Activated CD4-positive, alpha-beta memory T cell treated with anti-CD3 and anti-CD28 coated beads for 36 hours (primary cell): ENCODE measurements around the gene NCK2. TPM values are rescaled to one million over a fixed set of nuclear protein-coding genes. Genes with fewer than 3 reads are reported as not detected.
A peak's percentile ranks its signal among the peaks of the same experiment; 100 is the strongest.

Experiments used
- CTCF ChIA-PET: fragments of 350-600 bp; sonication (Branson Sonifier 250); formaldehyde crosslinking; loops from one replicate; lab custom pipeline; 2021; ENCODE audit warnings: antibody characterized with exemption, inconsistent platforms; lab: Charles Lee
- POLR2A ChIA-PET: fragments of 350-600 bp; sonication (Branson Sonifier 250); formaldehyde crosslinking; loops from one replicate; lab custom pipeline; 2021; ENCODE audit warnings: antibody characterized with exemption; lab: Charles Lee
- DNase-seq: peaks from one replicate; pipeline ENCODE4 v3.0.0-alpha.2; 2020
- H3K27ac Mint-ChIP-seq: one replicate; pipeline ENCODE4 v1.8.0; 2021; ENCODE audit warnings: mixed read lengths
- H3K27me3 Mint-ChIP-seq: one replicate; pipeline ENCODE4 v1.8.0; 2021; ENCODE audit warnings: mixed read lengths
- H3K36me3 Mint-ChIP-seq: one replicate; pipeline ENCODE4 v1.8.0; 2021; ENCODE audit warnings: mixed read lengths
- H3K4me1 Mint-ChIP-seq: one replicate; pipeline ENCODE4 v1.8.0; 2021; ENCODE audit warnings: low read depth, mixed read lengths
- H3K4me3 Mint-ChIP-seq: one replicate; pipeline ENCODE4 v1.8.0; 2021; ENCODE audit warnings: mild to moderate bottlenecking, mixed read lengths
- H3K9me3 Mint-ChIP-seq: one replicate; pipeline ENCODE4 v1.8.0; 2021; ENCODE audit warnings: mixed read lengths
- intact Hi-C: fragments of 100-400 bp; cut with micrococcal nuclease; formaldehyde crosslinking; loops from one replicate; pipeline ENCODE4 v1.15.1; 2023
- total RNA-seq, 2 experiments: library from RNA; stranded (reverse); gene quantifications; one replicate each; pipeline ENCODE4 v1.2.3, GENCODE V29; 2021

The NCK2 gene
- total RNA-seq, 2 experiments from 2014 or later, result 81.8 to 85.8 TPM

DNA sequence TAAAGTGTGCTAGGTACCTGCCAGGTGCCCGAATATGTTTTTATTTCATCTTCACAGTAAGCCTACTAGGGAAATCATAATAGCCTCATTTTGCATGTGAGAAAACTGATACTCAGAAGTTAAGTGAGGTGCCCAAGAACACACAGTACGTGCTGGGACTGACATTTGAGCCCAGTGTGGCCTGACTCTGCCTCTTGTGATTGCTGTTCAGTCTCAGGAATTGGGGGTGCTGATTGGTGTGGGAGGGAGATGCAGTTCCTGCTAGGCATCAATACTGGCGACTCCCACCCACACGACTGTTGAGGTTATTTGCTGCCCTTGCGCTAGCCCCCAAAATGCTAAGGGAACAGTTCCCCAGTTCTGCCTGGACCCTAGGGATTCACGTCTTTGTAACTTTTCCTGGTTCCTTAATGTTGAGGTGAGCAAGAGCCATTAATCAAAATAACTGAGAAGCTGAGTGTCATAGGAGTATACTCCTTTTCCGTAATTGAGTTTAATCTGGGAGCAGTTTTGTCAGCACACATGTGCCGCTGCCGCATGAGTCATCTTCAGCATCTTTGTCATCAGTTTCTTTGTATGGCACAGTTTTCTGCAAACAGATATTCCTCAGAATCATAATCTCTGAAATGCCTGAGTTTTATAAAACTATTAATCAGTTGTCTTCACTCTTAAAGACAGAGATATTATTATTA, 120.7 kb downstream of the NCK2 start:
- Mint-ChIP-seq H3K4me1 (peaks cover 90% of the 10 kb centered on the region), H3K36me3 (peaks cover 26% of the 10 kb centered on the region), H3K27me3 (no peaks in the 10 kb centered on the region), H3K27ac (peak overlapping the region; percentile 75), H3K9me3 (no peaks in the 10 kb centered on the region), H3K4me3 (peak overlapping the region; percentile 10)
- ChIA-PET CTCF (interaction anchor here (1.5 kb wide), 1 partner anchor 62 kb away, joined by 3 read pairs; no protein-coding TSS in a partner anchor), POLR2A (no interaction called here)
- DNase-seq, result peak; percentile 59
- intact Hi-C loops, result no loop called here

DNA sequence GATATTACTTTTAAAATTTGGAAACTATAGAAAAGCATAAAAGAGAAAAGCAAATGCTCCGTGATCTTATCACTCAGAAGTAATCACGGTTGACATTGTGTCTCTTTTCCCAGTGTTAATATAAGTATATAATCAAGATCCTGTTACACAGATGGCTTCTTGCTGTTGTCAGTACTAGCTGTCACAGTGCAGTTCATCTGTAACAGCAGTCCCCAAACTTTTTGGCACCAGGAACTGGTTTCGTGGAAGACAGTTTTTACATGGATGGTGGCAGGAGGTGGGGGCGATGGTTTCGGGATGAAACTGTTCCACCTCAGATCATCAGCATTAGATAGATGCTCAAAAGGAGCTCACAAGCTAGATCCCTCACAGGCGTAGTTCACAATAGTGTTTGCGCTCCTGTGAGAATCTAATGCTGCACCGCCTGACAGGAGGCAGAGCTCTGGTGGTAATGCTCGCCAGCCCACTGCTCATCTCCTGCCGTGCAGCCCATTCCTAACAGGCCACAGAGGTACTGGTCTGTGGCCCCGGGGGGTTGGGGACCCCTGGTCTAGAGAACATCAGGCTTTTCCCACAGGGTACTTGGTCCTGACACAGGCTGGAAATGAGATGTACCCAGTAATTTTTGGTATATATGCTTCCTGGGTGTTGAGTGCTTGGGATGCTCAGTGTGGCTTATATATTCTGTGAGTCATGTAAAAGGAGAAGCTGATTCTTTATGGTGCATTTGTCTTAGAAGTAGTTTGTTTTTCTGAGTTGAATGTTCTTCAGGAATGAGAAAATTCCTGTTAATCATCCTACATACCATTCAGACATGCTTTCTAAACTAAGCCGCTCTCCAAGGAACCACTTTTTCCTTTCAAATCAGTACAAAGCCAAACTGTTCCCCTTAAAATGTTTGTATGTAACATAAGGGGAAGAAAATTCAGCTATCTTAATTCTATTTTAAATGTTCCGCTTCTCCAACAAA, 121.8 kb downstream of the NCK2 start:
- intact Hi-C loops, result no loop called here
- no peak overlapping the region for H3K4me3 Mint-ChIP-seq
- no peaks in the 10 kb centered on the region for H3K27me3 Mint-ChIP-seq
- POLR2A ChIA-PET, result no interaction called here
- H3K27ac Mint-ChIP-seq, result no peak overlapping the region
- peaks cover 27% of the 10 kb centered on the region for H3K36me3 Mint-ChIP-seq
- peaks cover 90% of the 10 kb centered on the region for H3K4me1 Mint-ChIP-seq
- no peaks in the 10 kb centered on the region for H3K9me3 Mint-ChIP-seq
- CTCF ChIA-PET, result interaction anchor here (1.5 kb wide), 1 partner anchor 63 kb away, joined by 3 read pairs; no protein-coding TSS in a partner anchor
- no peak for DNase-seq

DNA sequence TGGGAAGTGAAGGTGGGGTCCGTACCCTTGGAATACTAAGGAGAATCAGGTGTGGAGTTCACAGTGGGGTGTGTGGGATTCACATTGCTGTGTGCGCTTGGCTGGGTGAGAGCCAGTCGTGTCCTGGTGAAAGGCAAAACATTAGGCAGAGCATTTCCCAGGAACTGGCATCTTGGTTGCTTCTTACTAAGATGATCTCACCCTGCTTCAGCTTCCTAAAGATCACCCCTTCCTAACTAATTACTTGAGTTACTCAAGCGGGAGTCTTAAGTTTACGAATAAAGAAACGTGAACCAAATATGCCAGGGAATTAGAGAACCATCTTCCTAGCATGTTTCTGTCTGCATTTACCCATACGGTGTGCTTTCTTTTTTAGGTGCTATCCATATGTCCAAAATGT, 122.9 kb downstream of the NCK2 start:
- Mint-ChIP-seq H3K4me3 (no peak overlapping the region), H3K4me1 (peaks cover 91% of the 10 kb centered on the region), H3K9me3 (no peaks in the 10 kb centered on the region)

DNA sequence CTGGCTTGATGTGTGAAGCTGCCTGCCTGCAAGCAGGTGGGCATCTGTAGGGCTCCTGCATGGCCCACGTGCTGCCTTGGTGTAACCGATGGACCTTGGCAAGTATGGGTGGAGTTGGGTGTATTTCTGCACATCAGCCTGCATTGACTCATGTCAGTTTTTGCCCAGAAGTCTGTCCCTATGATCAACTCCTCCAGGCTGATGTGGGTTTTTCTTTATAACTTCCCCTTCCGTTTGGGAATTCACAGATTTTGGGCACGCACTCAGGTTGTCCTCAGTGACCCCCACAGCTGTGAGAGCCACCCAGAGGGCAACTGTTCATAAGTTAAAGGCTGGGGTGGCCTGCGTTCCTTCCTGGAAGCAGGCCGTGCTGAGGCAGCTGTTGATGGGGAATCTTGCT, 123.3 kb downstream of the NCK2 start:
- Mint-ChIP-seq H3K4me3 (no peak overlapping the region), H3K9me3 (no peaks in the 10 kb centered on the region), H3K27ac (no peak overlapping the region), H3K36me3 (peaks cover 31% of the 10 kb centered on the region), H3K4me1 (peaks cover 91% of the 10 kb centered on the region), H3K27me3 (no peaks in the 10 kb centered on the region)
- POLR2A ChIA-PET, result no interaction called here
- CTCF ChIA-PET, result no interaction called here
- DNase-seq, result no peak
- intact Hi-C loops, result no loop called here

More for the DNA sequence above, 122.9 kb downstream of the NCK2 start:
- Mint-ChIP-seq H3K27ac (no peak overlapping the region), H3K27me3 (no peaks in the 10 kb centered on the region), H3K36me3 (peaks cover 34% of the 10 kb centered on the region)
- ChIA-PET CTCF (no interaction called here), POLR2A (no interaction called here)
- intact Hi-C loops, result no loop called here
- no peak for DNase-seq

DNA sequence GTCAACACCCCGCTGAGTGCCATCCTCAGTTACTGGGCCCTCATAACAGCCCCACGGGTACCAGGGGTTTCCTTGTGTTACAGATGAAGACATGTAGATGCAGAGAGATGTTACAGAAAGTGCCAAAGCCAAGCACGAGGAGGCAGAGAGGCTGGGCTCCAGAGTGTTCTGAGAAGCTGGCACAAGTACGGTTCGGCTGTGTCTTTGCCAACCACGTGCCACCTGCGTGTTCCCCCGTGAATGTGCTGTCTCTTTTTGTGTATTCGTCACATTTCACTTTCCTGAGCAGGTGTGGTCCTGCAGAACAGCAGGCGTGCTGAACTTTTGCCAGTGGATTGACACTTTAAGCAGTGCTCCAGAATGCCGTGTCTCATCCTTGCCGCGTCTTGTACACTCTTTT, 124.6 kb downstream of the NCK2 start:
- CTCF ChIA-PET, result no interaction called here
- Mint-ChIP-seq H3K36me3 (peaks cover 28% of the 10 kb centered on the region), H3K27ac (peak overlapping the region; percentile 43)

DNA sequence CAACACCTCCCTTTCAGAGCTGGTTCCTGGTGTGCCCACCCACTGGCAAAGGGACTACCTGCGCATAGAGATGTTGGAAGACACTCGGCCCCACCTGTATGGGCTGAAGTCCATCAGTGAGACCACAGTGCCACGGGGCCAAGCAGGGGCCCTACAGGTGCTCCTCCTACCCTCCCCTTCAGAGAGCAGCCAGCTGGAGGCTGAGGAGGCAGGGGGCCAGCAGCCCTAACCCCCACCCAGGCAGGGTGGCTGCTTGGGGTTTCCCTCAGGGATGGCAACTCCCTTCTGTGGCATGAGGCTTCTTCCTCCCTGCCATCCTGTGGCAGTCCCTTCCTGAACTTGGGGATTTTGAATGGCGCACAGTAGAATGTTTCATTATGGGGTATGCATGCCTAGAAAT, 125.3 kb downstream of the NCK2 start:
- DNase-seq, result no peak
- Mint-ChIP-seq H3K27me3 (no peaks in the 10 kb centered on the region), H3K9me3 (no peaks in the 10 kb centered on the region), H3K4me3 (no peak overlapping the region), H3K36me3 (peaks cover 26% of the 10 kb centered on the region), H3K27ac (no peak overlapping the region), H3K4me1 (peaks cover 90% of the 10 kb centered on the region)
- intact Hi-C loops, result loop anchor here (5.0 kb wide), 1 partner anchor 123 kb away; no protein-coding TSS in a partner anchor
- POLR2A ChIA-PET, result no interaction called here
- CTCF ChIA-PET, result no interaction called here

More for the DNA sequence above, 124.6 kb downstream of the NCK2 start:
- POLR2A ChIA-PET, result no interaction called here
- H3K27me3 Mint-ChIP-seq, result no peaks in the 10 kb centered on the region
- no peak overlapping the region for H3K4me3 Mint-ChIP-seq
- intact Hi-C loops, result no loop called here
- no peaks in the 10 kb centered on the region for H3K9me3 Mint-ChIP-seq
- H3K4me1 Mint-ChIP-seq, result peaks cover 91% of the 10 kb centered on the region
- no peak for DNase-seq

DNA sequence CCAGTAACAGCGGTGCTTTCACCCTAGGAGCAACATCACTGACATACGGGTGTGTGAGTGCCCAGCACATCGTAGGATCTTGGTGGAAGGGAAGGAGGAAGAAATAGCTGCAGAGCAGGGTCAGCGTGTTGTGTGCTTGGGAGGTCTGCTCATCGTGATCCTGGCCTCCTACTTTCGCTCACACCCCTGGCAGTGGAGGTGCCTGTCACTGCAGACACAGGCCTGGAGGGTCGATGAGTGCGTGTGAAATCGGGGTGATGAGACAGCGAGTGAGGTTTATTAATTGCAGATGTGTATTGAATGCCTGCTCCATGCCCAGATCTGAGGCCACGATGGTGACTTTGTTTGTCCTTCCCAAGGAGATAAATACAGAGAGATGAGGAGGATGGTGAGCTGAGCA, 126.1 kb downstream of the NCK2 start:
- Mint-ChIP-seq H3K36me3 (peaks cover 33% of the 10 kb centered on the region), H3K4me1 (peaks cover 90% of the 10 kb centered on the region), H3K27ac (peak overlapping the region; percentile 53), H3K4me3 (no peak overlapping the region), H3K9me3 (no peaks in the 10 kb centered on the region), H3K27me3 (no peaks in the 10 kb centered on the region)
- intact Hi-C loops, result loop anchor here (5.0 kb wide), 1 partner anchor 124 kb away; no protein-coding TSS in a partner anchor
- ChIA-PET POLR2A (no interaction called here), CTCF (no interaction called here)
- DNase-seq, result no peak

DNA sequence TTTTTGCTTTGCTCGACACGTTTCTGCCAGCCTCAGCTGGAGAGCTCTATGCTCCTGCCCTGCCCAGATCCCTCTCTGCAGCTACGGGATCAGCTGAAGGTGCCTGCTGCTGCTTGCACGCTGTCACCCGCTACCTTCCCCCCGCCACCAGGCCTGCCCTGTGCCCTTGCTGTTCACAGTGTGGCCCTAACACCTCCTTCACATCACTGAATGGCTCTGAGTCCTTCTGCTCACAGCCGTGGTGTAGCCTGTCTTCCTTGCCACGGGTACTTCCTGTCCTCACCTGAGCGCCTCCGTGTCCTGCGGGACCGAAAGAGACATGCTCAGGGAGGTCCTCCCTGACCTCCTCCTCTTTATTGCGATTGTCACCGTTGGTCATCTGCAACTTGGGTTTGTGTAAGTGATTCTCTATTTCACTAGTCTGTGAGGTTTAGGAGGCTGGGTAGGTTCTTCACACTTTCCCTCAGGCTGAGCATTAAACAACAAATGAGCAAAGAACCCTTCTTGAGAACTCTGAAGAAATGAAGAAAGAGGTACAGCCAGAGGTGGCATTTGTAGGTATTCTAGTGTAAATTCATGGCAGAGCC, 127.5 kb downstream of the NCK2 start:
- ChIA-PET CTCF (no interaction called here), POLR2A (interaction anchor here (0.5 to 1.1 kb wide), 2 partner anchors 16 to 78 kb away, joined by 3 read pairs; no protein-coding TSS in a partner anchor)
- Mint-ChIP-seq H3K9me3 (no peaks in the 10 kb centered on the region), H3K27me3 (no peaks in the 10 kb centered on the region), H3K36me3 (peaks cover 33% of the 10 kb centered on the region), H3K4me3 (peak overlapping the region; percentile 6), H3K4me1 (peaks cover 92% of the 10 kb centered on the region), H3K27ac (peak overlapping the region; percentile 87)
- intact Hi-C loops, result loop anchor here (1.0 to 5.0 kb wide), 4 partner anchors 8 to 125 kb away; no protein-coding TSS in a partner anchor
- peak; percentile 50 for DNase-seq

DNA sequence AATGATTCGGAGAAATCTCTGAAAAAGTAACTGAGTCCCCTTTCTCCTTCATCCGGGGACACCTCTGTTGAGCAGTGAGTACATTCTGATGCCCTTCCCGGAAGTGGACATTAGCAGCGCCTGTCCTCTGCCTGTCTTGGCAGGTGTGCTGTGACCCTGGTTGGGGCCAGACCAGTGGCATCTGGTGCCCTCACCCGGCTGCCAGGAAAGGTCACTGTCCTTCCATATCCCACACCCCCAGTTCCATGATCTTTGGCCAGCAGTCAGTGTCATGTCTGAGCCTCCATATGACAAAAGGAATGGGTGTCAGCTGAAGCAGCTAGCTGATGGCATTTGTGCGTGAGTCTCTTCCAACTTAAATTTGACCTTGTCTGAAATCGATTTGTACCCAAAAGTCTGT, 128.1 kb downstream of the NCK2 start:
- DNase-seq, result no peak
- Mint-ChIP-seq H3K4me1 (peaks cover 92% of the 10 kb centered on the region), H3K9me3 (no peaks in the 10 kb centered on the region), H3K27me3 (no peaks in the 10 kb centered on the region), H3K36me3 (peaks cover 33% of the 10 kb centered on the region), H3K4me3 (peak overlapping the region; percentile 3), H3K27ac (peak overlapping the region; percentile 87)
- ChIA-PET POLR2A (interaction anchor here (1.3 kb wide), 1 partner anchor 126 kb away, joined by 6 read pairs; no protein-coding TSS in a partner anchor), CTCF (interaction anchor here (2.0 kb wide), 1 partner anchor 296 kb away, joined by 8 read pairs; no protein-coding TSS in a partner anchor)
- intact Hi-C loops, result loop anchor here (1.0 to 5.0 kb wide), 6 partner anchors 9 to 126 kb away; no protein-coding TSS in a partner anchor

DNA sequence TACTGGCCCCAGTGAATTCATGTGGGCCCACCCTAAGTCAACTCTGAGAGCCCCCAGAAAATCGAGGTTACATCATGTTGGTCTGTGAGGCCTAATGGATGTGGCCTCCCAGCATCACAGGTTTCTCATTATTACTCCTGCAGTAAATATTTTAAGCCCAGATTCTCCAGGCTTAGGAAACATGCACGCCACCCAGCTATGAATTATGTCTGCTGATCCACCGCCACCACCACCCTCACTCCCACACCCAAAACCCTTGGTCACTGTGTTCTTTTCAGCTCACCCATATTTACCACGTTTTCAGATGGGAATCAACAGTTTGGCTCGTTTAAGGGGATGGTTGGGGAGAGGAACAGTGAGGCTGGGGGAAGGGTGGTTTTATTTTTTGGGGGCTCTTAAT, 128.6 kb downstream of the NCK2 start:
- H3K4me3 Mint-ChIP-seq, result peak overlapping the region; percentile 3
- peaks cover 34% of the 10 kb centered on the region for H3K36me3 Mint-ChIP-seq
- H3K9me3 Mint-ChIP-seq, result no peaks in the 10 kb centered on the region
- DNase-seq, result no peak
- intact Hi-C loops, result loop anchor here (1.0 to 5.0 kb wide), 5 partner anchors 17 to 126 kb away; no protein-coding TSS in a partner anchor
- ChIA-PET CTCF (interaction anchor here (2.0 kb wide), 1 partner anchor 296 kb away, joined by 8 read pairs; no protein-coding TSS in a partner anchor), POLR2A (interaction anchor here (1.3 kb wide), 2 partner anchors 10 to 127 kb away, joined by 4 to 6 read pairs; no protein-coding TSS in a partner anchor)
- no peaks in the 10 kb centered on the region for H3K27me3 Mint-ChIP-seq
- H3K4me1 Mint-ChIP-seq, result peaks cover 92% of the 10 kb centered on the region
- H3K27ac Mint-ChIP-seq, result peak overlapping the region; percentile 87

DNA sequence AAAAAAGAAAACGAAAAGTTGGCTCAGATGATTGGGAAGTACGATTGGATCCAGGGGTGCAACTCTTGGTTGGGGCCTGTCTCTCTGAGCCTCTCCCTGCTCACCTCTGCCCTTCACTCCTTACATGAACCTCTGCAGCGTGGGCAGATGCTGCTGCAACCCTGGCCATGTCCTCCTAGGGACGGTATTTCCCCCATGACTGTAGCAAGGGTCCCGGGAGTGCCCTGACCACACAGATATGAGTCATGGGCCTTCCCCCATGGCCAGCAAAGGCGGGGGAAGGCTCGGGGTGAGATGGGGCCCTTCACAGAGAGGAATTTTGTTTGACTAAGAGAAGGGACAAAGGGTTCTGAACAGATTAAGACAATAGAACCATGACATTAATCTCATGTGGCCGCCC, 129.0 kb downstream of the NCK2 start:
- peak overlapping the region; percentile 87 for H3K27ac Mint-ChIP-seq
- intact Hi-C loops, result loop anchor here (1.0 to 5.0 kb wide), 5 partner anchors 17 to 126 kb away; no protein-coding TSS in a partner anchor
- peak overlapping the region; percentile 3 for H3K4me3 Mint-ChIP-seq
- H3K4me1 Mint-ChIP-seq, result peaks cover 92% of the 10 kb centered on the region
- POLR2A ChIA-PET, result interaction anchor here (1.3 kb wide), 3 partner anchors 10 to 127 kb away, joined by 4 to 6 read pairs (median 4); no protein-coding TSS in a partner anchor
- peak; percentile 89 for DNase-seq
- H3K27me3 Mint-ChIP-seq, result no peaks in the 10 kb centered on the region
- no peaks in the 10 kb centered on the region for H3K9me3 Mint-ChIP-seq
- CTCF ChIA-PET, result interaction anchor here (0.7 to 2.0 kb wide), 3 partner anchors 98 to 297 kb away, joined by 3 to 8 read pairs (median 3); no protein-coding TSS in a partner anchor
- H3K36me3 Mint-ChIP-seq, result peaks cover 36% of the 10 kb centered on the region
